WTC11 (cell line): ENCODE measurements around the gene CD46. TPM values are rescaled to one million over a fixed set of nuclear protein-coding genes. Genes with fewer than 3 reads are reported as not detected.

Experiments used
- ATAC-seq: fragments of 200-7000 bp; cut with Tn5 transposase; 2 replicates; pipeline ENCODE4 v1.10.0; 2021; ENCODE audit warnings: mild to moderate bottlenecking, moderate library complexity
- CTCF ChIA-PET: fragments of 300-600 bp; sonication (Branson Sonifier 250); formaldehyde crosslinking; loops from one replicate; lab custom pipeline; 2021; ENCODE audit warnings: antibody characterized with exemption; lab: Charles Lee
- POLR2A ChIA-PET: fragments of 350-600 bp; sonication (Branson Sonifier 250); formaldehyde crosslinking; loops from one replicate; lab custom pipeline; 2021; ENCODE audit warnings: antibody characterized with exemption; lab: Charles Lee
- DNase-seq: peaks from one replicate; pipeline ENCODE4 v3.0.0; 2021; ENCODE audit warnings: low spot score
- H3K27ac Mint-ChIP-seq: 2 replicates; pipeline ENCODE4 v1.8.0; 2021; ENCODE audit warnings: mixed read lengths
- H3K27me3 Mint-ChIP-seq: 2 replicates; pipeline ENCODE4 v1.8.0; 2021; ENCODE audit warnings: low read depth, mild to moderate bottlenecking, moderate library complexity, mixed read lengths
- H3K36me3 Mint-ChIP-seq: 2 replicates; pipeline ENCODE4 v1.8.0; 2021; ENCODE audit warnings: mixed read lengths
- H3K4me1 Mint-ChIP-seq: 2 replicates; pipeline ENCODE4 v1.8.0; 2022; ENCODE audit warnings: mixed read lengths
- H3K4me3 Mint-ChIP-seq: 2 replicates; pipeline ENCODE4 v1.8.0; 2021; ENCODE audit warnings: mild to moderate bottlenecking, moderate library complexity, mixed read lengths
- H3K9me3 Mint-ChIP-seq: 2 replicates; pipeline ENCODE4 v1.8.0; 2021; ENCODE audit warnings: mixed read lengths
- AR ChIP-seq: fragments of 250-450 bp; sonication (Bioruptor Pico); IDR thresholded peaks from 2 replicates; pipeline ENCODE4 v1.9.0; 2021; ENCODE audit warnings: mild to moderate bottlenecking
- ATF3 ChIP-seq: sonication (generic); formaldehyde crosslinking; conservative IDR thresholded peaks from 2 replicates; pipeline ENCODE4 v1.8.1; 2022; ENCODE audit warnings: mild to moderate bottlenecking, missing genetic modification reagents
- ERG ChIP-seq: fragments of 250-450 bp; sonication (Bioruptor Pico); IDR thresholded peaks from 2 replicates; pipeline ENCODE4 v1.8.0; 2021; ENCODE audit warnings: mild to moderate bottlenecking
- IRF2 ChIP-seq: sonication (generic); formaldehyde crosslinking; IDR thresholded peaks from 2 replicates; pipeline ENCODE4 v1.8.0; 2022; ENCODE audit warnings: low read depth, missing genetic modification reagents, borderline replicate concordance
- PRDM15 ChIP-seq: sonication (generic); formaldehyde crosslinking; IDR thresholded peaks from 2 replicates; pipeline ENCODE4 v1.8.0; 2022; ENCODE audit warnings: missing genetic modification reagents
- PRRX2 ChIP-seq: fragments of 250-450 bp; sonication (Bioruptor Pico); IDR thresholded peaks from 2 replicates; pipeline ENCODE4 v1.8.0; 2021; ENCODE audit warnings: mild to moderate bottlenecking
- ZNF232 ChIP-seq: sonication (generic); formaldehyde crosslinking; IDR thresholded peaks from 2 replicates; pipeline ENCODE4 v1.8.0; 2022; ENCODE audit warnings: mild to moderate bottlenecking, missing genetic modification reagents
- ZNF425 ChIP-seq: fragments of 250-450 bp; sonication (Bioruptor Pico); conservative IDR thresholded peaks from 2 replicates; pipeline ENCODE4 v1.9.0; 2021; ENCODE audit warnings: mild to moderate bottlenecking
- ZNF671 ChIP-seq: fragments of 250-450 bp; sonication (Bioruptor Pico); IDR thresholded peaks from 2 replicates; pipeline ENCODE4 v1.8.0; 2021; ENCODE audit warnings: mild to moderate bottlenecking
- ZSCAN18 ChIP-seq: fragments of 250-450 bp; sonication (Bioruptor Pico); IDR thresholded peaks from 2 replicates; pipeline ENCODE4 v2.1.2; 2022; ENCODE audit warnings: mild to moderate bottlenecking, moderate library complexity
- total RNA-seq: library from RNA; stranded (reverse); gene quantifications from 3 replicates; pipeline ENCODE4 v1.2.3, GENCODE V29; 2021

Gene CD46
- total RNA-seq, 1 experiment from 2014 or later = 150 TPM

- TF ChIP-seq ZSCAN18 (CRISPR knock-in tag) = no peak
Observed at GRCh38 chr1:207813512-207813881, 61.6 kb downstream of the CD46 start (continued).

GRCh38 chr1:207813946-207814345 is 62.1 kb downstream of the CD46 start:
- TF ChIP-seq ZNF232 (no peak), IRF2 (CRISPR knock-in tag) (no peak), ATF3 (CRISPR knock-in tag) (no peak), ZNF671 (CRISPR knock-in tag) (no peak), AR (CRISPR knock-in tag) (no peak), ERG (CRISPR knock-in tag) (no peak), PRRX2 (CRISPR knock-in tag) (no peak), ZSCAN18 (CRISPR knock-in tag) (no peak)
- Mint-ChIP-seq H3K27ac (no peak overlapping the region), H3K27me3 (no peaks in the 10 kb centered on the region), H3K36me3 (no peaks in the 10 kb centered on the region), H3K9me3 (peaks cover 4% of the 10 kb centered on the region; the same call in 1 of the 2 replicates), H3K4me1 (peaks cover 4% of the 10 kb centered on the region; the same call in 1 of the 2 replicates), H3K4me3 (no peak overlapping the region)
- ChIA-PET POLR2A (no interaction called here), CTCF (interaction anchor here (0.9 kb wide), 1 partner anchor 149 kb away, joined by 3 read pairs; no protein-coding TSS in a partner anchor)
- no peak for ATAC-seq
- no peak for DNase-seq

- H3K36me3 Mint-ChIP-seq = no peaks in the 10 kb centered on the region
- no peak overlapping the region for H3K4me3 Mint-ChIP-seq
- H3K4me1 Mint-ChIP-seq = peaks cover 4% of the 10 kb centered on the region; the same call in 1 of the 2 replicates
- no peak for ATAC-seq
- H3K27me3 Mint-ChIP-seq = no peaks in the 10 kb centered on the region
- H3K9me3 Mint-ChIP-seq = peaks cover 4% of the 10 kb centered on the region; the same call in 1 of the 2 replicates
- ChIA-PET POLR2A (no interaction called here), CTCF (interaction anchor here (0.9 kb wide), 1 partner anchor 149 kb away, joined by 3 read pairs; no protein-coding TSS in a partner anchor)
- no peak overlapping the region for H3K27ac Mint-ChIP-seq
- TF ChIP-seq PRDM15 = no peak
- TF ChIP-seq ZNF425 = no peak
- DNase-seq = no peak
Observed at GRCh38 chr1:207814469-207814868, 62.6 kb downstream of the CD46 start.
